Measurements from ENCODE around the gene HOXA3. TPM values are rescaled to one million over a fixed set of nuclear protein-coding genes. Genes with fewer than 3 reads are reported as not detected.

HOXA3 gene
- total and polyA plus RNA-seq, 10 of the 15 experiments (the other 5 are each of a cell fraction or from before 2014, with no cell fraction given) = 0.05 TPM; not detected in 9

DNA sequence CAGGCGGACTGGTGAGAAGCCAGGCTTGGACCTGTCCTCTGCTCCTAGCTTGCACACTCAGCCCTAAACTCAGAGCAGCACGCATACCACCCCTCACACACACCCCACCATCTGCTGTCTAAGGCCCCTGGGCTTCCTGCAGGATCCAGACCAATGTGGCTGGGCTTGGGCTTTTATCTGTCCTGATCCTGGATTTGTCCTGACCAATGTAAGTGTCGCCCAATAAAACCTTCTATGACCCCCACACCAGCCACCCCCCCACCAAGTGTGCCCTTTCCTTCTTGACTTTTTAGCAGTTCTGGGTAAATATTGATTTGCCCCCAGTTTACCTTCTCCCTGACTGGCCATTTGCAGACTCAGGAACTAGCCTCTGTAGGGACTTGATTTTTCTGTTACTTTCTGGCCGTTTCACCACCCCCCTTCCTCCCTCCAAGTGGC, 49.2 kb upstream of the HOXA3 start:
- BruUV-seq (replicated peaks) = no TSS peak
- in situ Hi-C loops (cut with MboI) (loop anchor here (5.0 kb wide), 1 partner anchor 721 kb away; no protein-coding TSS in a partner anchor), intact Hi-C loops (cut with micrococcal nuclease; ENCODE audit: unreplicated experiment) (no loop called here)
- ChIA-PET RAD21 (ENCODE audit: unreplicated experiment) (no interaction called here), POLR2A (no interaction called here), SMC1A (ENCODE audit: uncharacterized antibody, unreplicated experiment) (no interaction called here), CTCF (interaction anchor here (0.6 kb wide), 1 partner anchor 51 kb away, joined by 4 read pairs; no protein-coding TSS in a partner anchor)
- ATAC-seq (no peak), FAIRE-seq (no peak), DNase-seq (ENCODE audit: low read depth, low spot score) (no peak)
- Histone ChIP-seq H3K4me1 (ENCODE audit: control insufficient read depth, insufficient read depth, low read length) (no peaks in the 10 kb centered on the region; the same call in 1 of the 2 replicates), H3K4me2 (ENCODE audit: control insufficient read depth, insufficient read depth) (0 out of 2 replicates have a peak overlapping the region, but pooled peaks have one; percentile 8), H3K36me3 (ENCODE audit: control insufficient read depth in 2 of 2, insufficient read depth in 2 of 2, low read length in 1 of 2) (no peaks in the 10 kb centered on the region), H3K79me2 (ENCODE audit: control insufficient read depth, insufficient read depth, low read length) (no peaks in the 10 kb centered on the region), H2AFZ (ENCODE audit: control insufficient read depth, low read depth, low read length) (no peak overlapping the region), H3K4me3 (no peak overlapping the region), H3K27ac (ENCODE audit: control insufficient read depth, insufficient read depth) (no peak overlapping the region), H3K27me3 (replicated peaks in 1 of 2; ENCODE audit: control insufficient read depth in 2 of 2, insufficient read depth in 2 of 2, low read length in 1 of 2) (peaks cover 32 to 54% of the 10 kb centered on the region in 2 experiments), H4K20me1 (ENCODE audit: control insufficient read depth, insufficient read depth) (no peaks in the 10 kb centered on the region), H3K9ac (ENCODE audit: control insufficient read depth, insufficient read depth, low read length) (no peak overlapping the region), H3K9me3 (replicated peaks; ENCODE audit: control insufficient read depth, insufficient read depth, low read length) (no peaks in the 10 kb centered on the region; the same call in 2 of the 3 replicates)
- WGBS (ENCODE audit: insufficient coverage, insufficient replicate concordance, low lambda C conversion rate, missing lambda C conversion rate) = 7% methylated on average over 4 of the region's 4 CpGs
- no peak for TF ChIP-seq TAF1 (IDR thresholded peaks at IDR 0.05; ENCODE audit: borderline replicate concordance, low read depth, low read length)
- TF ChIP-seq, protein P1, sequence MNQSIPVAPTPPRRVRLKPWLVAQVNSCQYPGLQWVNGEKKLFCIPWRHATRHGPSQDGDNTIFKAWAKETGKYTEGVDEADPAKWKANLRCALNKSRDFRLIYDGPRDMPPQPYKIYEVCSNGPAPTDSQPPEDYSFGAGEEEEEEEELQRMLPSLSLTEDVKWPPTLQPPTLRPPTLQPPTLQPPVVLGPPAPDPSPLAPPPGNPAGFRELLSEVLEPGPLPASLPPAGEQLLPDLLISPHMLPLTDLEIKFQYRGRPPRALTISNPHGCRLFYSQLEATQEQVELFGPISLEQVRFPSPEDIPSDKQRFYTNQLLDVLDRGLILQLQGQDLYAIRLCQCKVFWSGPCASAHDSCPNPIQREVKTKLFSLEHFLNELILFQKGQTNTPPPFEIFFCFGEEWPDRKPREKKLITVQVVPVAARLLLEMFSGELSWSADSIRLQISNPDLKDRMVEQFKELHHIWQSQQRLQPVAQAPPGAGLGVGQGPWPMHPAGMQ (IDR thresholded peaks at IDR 0.05; ENCODE audit: borderline replicate concordance) = no peak
- TF ChIP-seq MYC (IDR thresholded peaks at IDR 0.05; ENCODE audit: insufficient read depth, insufficient read length, insufficient replicate concordance, low read length, severe bottlenecking) = no peak

Data from GM12878 (cell line).